Measurements from ENCODE around the gene OPRPN.

The OPRPN gene

DNA sequence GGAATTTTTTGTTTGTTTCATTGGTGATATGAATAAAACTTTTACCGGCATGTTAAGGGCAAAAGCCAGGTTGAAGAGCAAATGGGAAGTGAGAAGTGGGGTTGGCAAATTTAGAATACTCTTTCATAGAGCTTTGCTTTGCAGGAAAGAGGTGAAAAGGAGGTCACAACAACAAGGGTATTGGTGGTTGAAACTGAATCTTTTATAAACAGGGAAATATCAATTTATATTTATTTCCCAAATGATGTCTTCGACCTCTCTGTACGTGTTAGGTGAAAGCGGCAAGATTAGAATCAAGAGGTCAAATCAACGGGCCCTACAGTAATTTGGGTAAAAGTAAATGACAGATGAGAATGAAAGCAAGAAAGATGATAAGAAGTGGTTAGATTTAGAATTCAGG lies 33.7 kb upstream of the OPRPN start:
- Histone ChIP-seq H3K4me3 (IDR thresholded peaks at IDR 0.05; ENCODE audit: insufficient read depth, low read depth, low read length) (no peak overlapping the region), H3K36me3 (ENCODE audit: insufficient read depth) (no peaks in the 10 kb centered on the region), H2AFZ (ENCODE audit: low read depth) (no peak overlapping the region), H4K20me1 (ENCODE audit: insufficient read depth) (no peaks in the 10 kb centered on the region), H3K9ac (no peak overlapping the region), H3K4me2 (no peak overlapping the region), H3K79me2 (ENCODE audit: insufficient read depth, low read depth) (no peaks in the 10 kb centered on the region), H3K27me3 (ENCODE audit: insufficient read depth, low read depth) (no peaks in the 10 kb centered on the region), H3K27ac (no peak overlapping the region), H3K4me1 (ENCODE audit: low read depth, poor library complexity, severe bottlenecking) (no peaks in the 10 kb centered on the region)
- TF ChIP-seq, protein P1, sequence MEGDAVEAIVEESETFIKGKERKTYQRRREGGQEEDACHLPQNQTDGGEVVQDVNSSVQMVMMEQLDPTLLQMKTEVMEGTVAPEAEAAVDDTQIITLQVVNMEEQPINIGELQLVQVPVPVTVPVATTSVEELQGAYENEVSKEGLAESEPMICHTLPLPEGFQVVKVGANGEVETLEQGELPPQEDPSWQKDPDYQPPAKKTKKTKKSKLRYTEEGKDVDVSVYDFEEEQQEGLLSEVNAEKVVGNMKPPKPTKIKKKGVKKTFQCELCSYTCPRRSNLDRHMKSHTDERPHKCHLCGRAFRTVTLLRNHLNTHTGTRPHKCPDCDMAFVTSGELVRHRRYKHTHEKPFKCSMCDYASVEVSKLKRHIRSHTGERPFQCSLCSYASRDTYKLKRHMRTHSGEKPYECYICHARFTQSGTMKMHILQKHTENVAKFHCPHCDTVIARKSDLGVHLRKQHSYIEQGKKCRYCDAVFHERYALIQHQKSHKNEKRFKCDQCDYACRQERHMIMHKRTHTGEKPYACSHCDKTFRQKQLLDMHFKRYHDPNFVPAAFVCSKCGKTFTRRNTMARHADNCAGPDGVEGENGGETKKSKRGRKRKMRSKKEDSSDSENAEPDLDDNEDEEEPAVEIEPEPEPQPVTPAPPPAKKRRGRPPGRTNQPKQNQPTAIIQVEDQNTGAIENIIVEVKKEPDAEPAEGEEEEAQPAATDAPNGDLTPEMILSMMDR (conservative IDR thresholded peaks at IDR 0.05; ENCODE audit: low read depth, low read length), result no peak

DNA sequence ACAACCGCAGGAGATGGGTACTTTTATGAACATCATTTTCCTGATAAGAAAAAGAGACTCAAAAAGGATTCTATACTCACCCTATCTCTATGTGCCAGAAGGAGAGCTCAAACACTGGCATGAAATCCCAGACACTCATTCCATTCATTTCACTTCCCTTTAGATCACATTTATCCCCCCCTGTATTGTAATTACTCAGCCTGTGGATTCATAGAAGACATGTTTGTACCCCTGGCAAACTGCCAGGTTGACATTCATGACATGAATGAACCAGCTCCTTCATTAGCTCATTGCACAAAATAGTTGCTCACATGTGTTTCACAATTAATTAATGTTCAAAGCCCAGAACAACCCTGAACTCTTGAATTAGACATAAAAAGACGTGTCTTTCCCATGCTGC lies 32.3 kb upstream of the OPRPN start:
- Histone ChIP-seq H3K4me3 (IDR thresholded peaks at IDR 0.05; ENCODE audit: insufficient read depth, low read depth, low read length) (no peak overlapping the region), H3K4me1 (ENCODE audit: low read depth, poor library complexity, severe bottlenecking) (no peaks in the 10 kb centered on the region), H3K79me2 (ENCODE audit: insufficient read depth, low read depth) (no peaks in the 10 kb centered on the region), H3K27ac (no peak overlapping the region), H2AFZ (ENCODE audit: low read depth) (no peak overlapping the region), H3K27me3 (ENCODE audit: insufficient read depth, low read depth) (no peaks in the 10 kb centered on the region), H3K4me2 (no peak overlapping the region), H3K36me3 (ENCODE audit: insufficient read depth) (no peaks in the 10 kb centered on the region), H4K20me1 (ENCODE audit: insufficient read depth) (no peaks in the 10 kb centered on the region), H3K9ac (no peak overlapping the region)
- TF ChIP-seq, protein P1 (conservative IDR thresholded peaks at IDR 0.05; ENCODE audit: low read depth, low read length), result no peak

- Histone ChIP-seq H4K20me1 (ENCODE audit: insufficient read depth) (no peaks in the 10 kb centered on the region), H3K4me1 (ENCODE audit: low read depth, poor library complexity, severe bottlenecking) (no peaks in the 10 kb centered on the region), H2AFZ (ENCODE audit: low read depth) (no peak overlapping the region), H3K79me2 (ENCODE audit: insufficient read depth, low read depth) (no peaks in the 10 kb centered on the region), H3K4me3 (IDR thresholded peaks at IDR 0.05; ENCODE audit: insufficient read depth, low read depth, low read length) (no peak overlapping the region), H3K27ac (no peak overlapping the region), H3K9ac (no peak overlapping the region), H3K27me3 (ENCODE audit: insufficient read depth, low read depth) (no peaks in the 10 kb centered on the region), H3K4me2 (no peak overlapping the region), H3K36me3 (ENCODE audit: insufficient read depth) (no peaks in the 10 kb centered on the region)
- TF ChIP-seq, protein P1 (conservative IDR thresholded peaks at IDR 0.05; ENCODE audit: low read depth, low read length), result no peak
Measured at GRCh38 chr4:70367813-70368212, 29.9 kb upstream of the OPRPN start.

GRCh38 chr4:70371987-70372386 lies 25.8 kb upstream of the OPRPN start:
- Histone ChIP-seq H4K20me1 (ENCODE audit: insufficient read depth) (no peaks in the 10 kb centered on the region), H3K79me2 (ENCODE audit: insufficient read depth, low read depth) (no peaks in the 10 kb centered on the region), H3K4me3 (IDR thresholded peaks at IDR 0.05; ENCODE audit: insufficient read depth, low read depth, low read length) (no peak overlapping the region), H3K4me1 (ENCODE audit: low read depth, poor library complexity, severe bottlenecking) (no peaks in the 10 kb centered on the region), H3K9ac (no peak overlapping the region), H3K27ac (no peak overlapping the region), H3K4me2 (no peak overlapping the region), H3K27me3 (ENCODE audit: insufficient read depth, low read depth) (no peaks in the 10 kb centered on the region), H2AFZ (ENCODE audit: low read depth) (no peak overlapping the region), H3K36me3 (ENCODE audit: insufficient read depth) (no peaks in the 10 kb centered on the region)
- TF ChIP-seq, protein P1 (conservative IDR thresholded peaks at IDR 0.05; ENCODE audit: low read depth, low read length), result no peak
